ENCODE measurements around the gene LMBR1L.

- TF ChIP-seq EZH2 (conservative IDR thresholded peaks at IDR 0.05; ENCODE audit: low read depth, low read length), result no peak
- TF ChIP-seq CTCF (CRISPR knock-in tag; IDR thresholded peaks at IDR 0.05), result no peak
- TF ChIP-seq EP300 (IDR thresholded peaks at IDR 0.05; ENCODE audit: low read depth in 2 of 2, low read length in 2 of 2), result no peak
- no peak for TF ChIP-seq EP300 (CRISPR knock-in tag; IDR thresholded peaks at IDR 0.05; ENCODE audit: borderline replicate concordance)
- TF ChIP-seq ATF3 (CRISPR knock-in tag; IDR thresholded peaks at IDR 0.05), result no peak
- no peak for TF ChIP-seq LCORL (IDR thresholded peaks at IDR 0.05)
- TF ChIP-seq LCORL (CRISPR knock-in tag; IDR thresholded peaks at IDR 0.05), result no peak
- no peak for TF ChIP-seq MIER3 (CRISPR knock-in tag; IDR thresholded peaks at IDR 0.05; ENCODE audit: borderline replicate concordance)
- no peak for TF ChIP-seq CHD2 (IDR thresholded peaks at IDR 0.05; ENCODE audit: low read depth, low read length)
- no peak for TF ChIP-seq MTA3 (CRISPR knock-in tag; IDR thresholded peaks at IDR 0.05)
- TF ChIP-seq ZNF839 (CRISPR knock-in tag; IDR thresholded peaks at IDR 0.05; ENCODE audit: borderline replicate concordance), result no peak
- no peak for TF ChIP-seq IKZF1 (IDR thresholded peaks at IDR 0.05)
- TF ChIP-seq ETV6 (CRISPR knock-in tag; conservative IDR thresholded peaks at IDR 0.05), result no peak
Observed at GRCh38 chr12:49144384-49144783, 33.7 kb upstream of the LMBR1L start.
